Liver (tissue), 9 donors: Measurements from ENCODE around the gene MAN1C1. TPM values are rescaled to one million over a fixed set of nuclear protein-coding genes. Genes with fewer than 3 reads are reported as not detected.
A peak's percentile ranks its signal among the peaks of the same experiment; 100 is the strongest.

Experiments
- DNase-seq: peaks from one replicate; pipeline ENCODE4 v3.0.0-alpha.2; 2017; ENCODE audit warnings: low spot score
- H3K27ac ChIP-seq, 2 donors: one replicate each; pipeline ENCODE4 v1.7.0; 2013; ENCODE audit warnings: inconsistent platforms in 2 of 2, low read length in 2 of 2, control low read depth in 1 of 2, low read depth in 1 of 2, mild to moderate bottlenecking in 1 of 2
- H3K27me3 ChIP-seq, 4 donors: one replicate each; pipeline versions ENCODE4 v1.6.1 to v1.7.0; 2013; ENCODE audit warnings: low read length in 3 of 4, inconsistent platforms in 1 of 4, mild to moderate bottlenecking in 1 of 4, moderate library complexity in 1 of 4; ENCODE audit not compliant: control insufficient read depth in 4 of 4, insufficient read depth in 4 of 4
- H3K36me3 ChIP-seq, 4 donors: one replicate each; pipeline versions ENCODE4 v1.6.1 to v1.7.0; 2013; ENCODE audit warnings: low read length in 3 of 4, mild to moderate bottlenecking in 3 of 4, low read depth in 1 of 4, moderate library complexity in 1 of 4; ENCODE audit not compliant: control insufficient read depth in 4 of 4, insufficient read depth in 3 of 4
- H3K4me1 ChIP-seq, 4 donors: one replicate each; pipeline versions ENCODE4 v1.6.1 to v1.7.0; 2013; ENCODE audit warnings: low read length in 3 of 4, mild to moderate bottlenecking in 3 of 4, moderate library complexity in 1 of 4; ENCODE audit not compliant: control insufficient read depth in 4 of 4, insufficient read depth in 4 of 4
- H3K4me3 ChIP-seq, 3 donors: one replicate each; pipeline versions ENCODE4 v1.6.1 to v1.7.0; 2013; ENCODE audit warnings: low read length in 3 of 3, control low read depth in 1 of 3, low read depth in 1 of 3, mild to moderate bottlenecking in 1 of 3
- H3K9ac ChIP-seq, 2 donors: one replicate each; pipeline ENCODE4 v1.7.0; 2013; ENCODE audit warnings: low read length in 2 of 2, mild to moderate bottlenecking in 2 of 2, moderate library complexity in 2 of 2, control low read depth in 1 of 2, low read depth in 1 of 2
- H3K9me3 ChIP-seq, 4 donors: one replicate each; pipeline versions ENCODE4 v1.6.1 to v1.7.0; 2013; ENCODE audit warnings: low read length in 3 of 4; ENCODE audit not compliant: control insufficient read depth in 4 of 4
- CTCF ChIP-seq: fragments of 150-350 bp; IDR thresholded peaks from 2 replicates; pipeline ENCODE4 v1.5.1; 2017; ENCODE audit warnings: improper control_type of control experiment, low read depth, low read length; ENCODE audit not compliant: missing input control
- EGR1 ChIP-seq, 2 donors: IDR thresholded peaks; 2 replicates each; pipeline ENCODE4 v1.6.1; 2016 to 2018; ENCODE audit warnings: antibody characterized with exemption in 2 of 2, low read depth in 2 of 2
- FOXA1 ChIP-seq: IDR thresholded peaks from 2 replicates; pipeline ENCODE4 v1.6.1; 2016; ENCODE audit warnings: antibody characterized with exemption
- FOXA2 ChIP-seq: IDR thresholded peaks from 2 replicates; pipeline ENCODE4 v1.6.1; 2016; ENCODE audit warnings: antibody characterized with exemption
- HNF4A ChIP-seq, 2 donors: conservative IDR thresholded peaks; 2 replicates each; pipeline ENCODE4 v1.6.1; 2016; ENCODE audit warnings: antibody characterized with exemption in 2 of 2, mild to moderate bottlenecking in 2 of 2
- JUND ChIP-seq, 2 donors: IDR thresholded peaks; 2 replicates each; pipeline ENCODE4 v1.6.1; 2016; ENCODE audit warnings: antibody characterized with exemption in 2 of 2
- NR2F2 ChIP-seq: IDR thresholded peaks from 2 replicates; pipeline ENCODE4 v1.6.1; 2016; ENCODE audit warnings: antibody characterized with exemption
- RAD21 ChIP-seq, 2 donors: IDR thresholded peaks; 2 replicates each; pipeline ENCODE4 v1.6.1; 2016; ENCODE audit warnings: antibody characterized with exemption in 2 of 2, mild to moderate bottlenecking in 2 of 2
- REST ChIP-seq: IDR thresholded peaks from 2 replicates; pipeline ENCODE4 v1.6.1; 2016; ENCODE audit warnings: antibody characterized with exemption, mild to moderate bottlenecking
- RXRA ChIP-seq, 2 donors: IDR thresholded peaks; 2 replicates each; pipeline ENCODE4 v1.6.1; 2017 to 2018; ENCODE audit warnings: antibody characterized with exemption in 2 of 2, mild to moderate bottlenecking in 1 of 2
- TAF1 ChIP-seq: conservative IDR thresholded peaks from 2 replicates; pipeline ENCODE4 v1.6.1; 2016; ENCODE audit warnings: antibody characterized with exemption, mild to moderate bottlenecking
- YY1 ChIP-seq: IDR thresholded peaks from 2 replicates; pipeline ENCODE4 v1.6.1; 2016; ENCODE audit warnings: antibody characterized with exemption, mild to moderate bottlenecking
- ZBTB33 ChIP-seq: IDR thresholded peaks from 2 replicates; pipeline ENCODE4 v1.6.1; 2016; ENCODE audit warnings: antibody characterized with exemption
- WGBS: extraction: QIAGEN DNeasy Blood & Tissue Kit; methylation state at CpG from one replicate; pipeline ENCODE4 v1.1.7; 2013; 5-methylcytosine and 5-hydroxymethylcytosine counted together
- polyA plus RNA-seq, 2 donors: library from polyadenylated mRNA; stranded (reverse) in 1 of 2; unstranded in 1 of 2; fragments of 200-250 nt in 1 of 2; fragments of >200 nt in 1 of 2; fragmentation: Nextera tagmentation in 1 of 2; extraction: Ambion mirVana in 1 of 2; gene quantifications; one replicate each; pipeline versions ENCODE4 v1.2.1 to v1.2.3, GENCODE V29; 2013 to 2015
- total RNA-seq, 2 donors: library from RNA; depleted of rRNA; stranded (reverse); fragments of >200 nt; gene quantifications; one replicate each; pipeline ENCODE4 v1.2.3, GENCODE V29; 2014
- TF ChIP-seq, protein P1 (sequence below): IDR thresholded peaks from 2 replicates; pipeline ENCODE4 v1.6.1; 2016; ENCODE audit warnings: antibody characterized with exemption
- TF ChIP-seq, protein P2 (sequence below): IDR thresholded peaks from 2 replicates; pipeline ENCODE4 v1.6.1; 2016; ENCODE audit warnings: antibody characterized with exemption
- donor health status: healthy.
- donor health status: healthy.
- donor health status: healthy.
- donor health status: healthy.
- donor health status: healthy.

MAN1C1 gene
- total and polyA plus RNA-seq, 4 donors, result 6.3 to 16.0 (median 8.1) TPM

- Histone ChIP-seq H3K9me3 (peaks cover 0 to 3% (median 0%) of the 10 kb centered on the region in 4 donors), H3K4me1 (peaks cover 7 to 28% (median 21%) of the 10 kb centered on the region in 4 donors), H3K36me3 (no peaks in the 10 kb centered on the region), H3K4me3 (no peak overlapping the region), H3K9ac (no peak overlapping the region), H3K27me3 (no peaks in the 10 kb centered on the region), H3K27ac (no peak overlapping the region)
- TF ChIP-seq RAD21 (IDR thresholded peaks at IDR 0.05), result peak in 1 of 2 donors; percentile 20
- no peak for TF ChIP-seq YY1
- WGBS, result 15% methylated on average over 3 of the region's 3 CpGs
- DNase-seq, result no peak
Observed at GRCh38 chr1:25676488-25676887, 59.9 kb downstream of the MAN1C1 start.

DNA sequence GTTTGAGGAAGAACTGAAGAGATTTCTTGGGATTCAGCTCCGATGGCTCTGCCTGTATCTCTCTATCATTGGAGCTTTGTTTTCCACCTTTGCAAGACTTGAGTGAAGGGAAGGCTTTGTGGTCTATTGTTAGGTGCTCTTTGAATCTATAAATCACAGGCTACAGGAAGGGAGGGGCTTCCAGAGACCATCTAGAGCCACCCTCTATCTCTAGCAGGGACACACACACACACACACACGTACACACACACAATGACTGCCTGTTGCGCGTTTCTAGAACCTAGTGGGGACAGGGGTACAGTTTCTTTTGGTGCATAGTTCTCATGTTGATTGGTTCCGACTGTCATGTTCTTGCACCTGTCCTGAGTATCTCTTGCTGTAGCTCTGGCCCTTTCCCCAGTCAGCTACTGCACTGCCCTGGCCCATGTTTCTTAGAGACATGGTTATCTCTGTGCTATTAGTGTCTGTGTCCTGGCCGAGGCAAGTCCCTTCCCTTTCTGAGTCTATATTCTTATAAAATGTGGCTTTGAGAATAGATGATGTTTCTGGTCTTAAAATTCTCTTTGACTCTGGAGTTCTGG is 60.7 kb downstream of the MAN1C1 start:
- DNase-seq, result no peak
- 87% methylated on average over 6 of the region's 6 CpGs for WGBS

More for the DNA sequence above, 60.7 kb downstream of the MAN1C1 start:
- H3K36me3 ChIP-seq, result no peaks in the 10 kb centered on the region
- no peak overlapping the region for H3K9ac ChIP-seq
- no peaks in the 10 kb centered on the region for H3K9me3 ChIP-seq
- H3K27me3 ChIP-seq, result no peaks in the 10 kb centered on the region
- H3K4me3 ChIP-seq, result no peak overlapping the region
- TF ChIP-seq TAF1 (no peak), FOXA1 (no peak), RAD21 (IDR thresholded peaks at IDR 0.05) (no peak), REST (no peak), ZBTB33 (no peak), HNF4A (conservative IDR thresholded peaks at IDR 0.05) (no peak), EGR1 (IDR thresholded peaks at IDR 0.05; ENCODE audit: low read depth in 2 of 2) (no peak), FOXA2 (no peak), JUND (IDR thresholded peaks at IDR 0.05) (no peak), NR2F2 (no peak), CTCF (no peak), RXRA (IDR thresholded peaks at IDR 0.05) (no peak)
- TF ChIP-seq, protein P1, sequence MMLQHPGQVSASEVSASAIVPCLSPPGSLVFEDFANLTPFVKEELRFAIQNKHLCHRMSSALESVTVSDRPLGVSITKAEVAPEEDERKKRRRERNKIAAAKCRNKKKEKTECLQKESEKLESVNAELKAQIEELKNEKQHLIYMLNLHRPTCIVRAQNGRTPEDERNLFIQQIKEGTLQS, result no peak
- TF ChIP-seq, protein P2, sequence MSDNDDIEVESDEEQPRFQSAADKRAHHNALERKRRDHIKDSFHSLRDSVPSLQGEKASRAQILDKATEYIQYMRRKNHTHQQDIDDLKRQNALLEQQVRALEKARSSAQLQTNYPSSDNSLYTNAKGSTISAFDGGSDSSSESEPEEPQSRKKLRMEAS, result no peak
- H3K27ac ChIP-seq, result no peak overlapping the region
- peaks cover 7 to 28% (median 20%) of the 10 kb centered on the region in 4 donors for H3K4me1 ChIP-seq
